Right lobe of liver (tissue), 6 donors: ENCODE measurements around the gene LRMDA. TPM values are rescaled to one million over a fixed set of nuclear protein-coding genes. Genes with fewer than 3 reads are reported as not detected.

Experiments used
- ATAC-seq, 4 donors: fragments of 200-7000 bp; cut with Tn5 transposase; one replicate each; pipeline ENCODE4 v1.9.1; 2020; ENCODE audit warnings: mild to moderate bottlenecking in 4 of 4, moderate library complexity in 4 of 4
- DNase-seq, 3 donors: peaks; one replicate each; pipeline ENCODE4 v3.0.0-alpha.2; 2020
- H3K27ac ChIP-seq, 3 donors: fragments of 200-600 bp; one replicate each; pipeline ENCODE4 v1.8.0; 2022
- H3K27me3 ChIP-seq, 2 donors: fragments of 200-600 bp; one replicate each; pipeline ENCODE4 v1.8.0; 2022
- H3K36me3 ChIP-seq, 4 donors: fragments of 200-600 bp; sonication (generic) in 1 of 4; one replicate each; pipeline versions ENCODE4 v1.5.1 to v1.8.0; 2017 to 2022; ENCODE audit warnings: control low read depth in 1 of 4
- H3K4me1 ChIP-seq, 4 donors: fragments of 200-600 bp; sonication (generic) in 1 of 4; one replicate each; pipeline versions ENCODE4 v1.5.1 to v1.8.0; 2017 to 2022; ENCODE audit warnings: control low read depth in 1 of 4
- H3K4me3 ChIP-seq, 3 donors: fragments of 200-600 bp; one replicate each; pipeline ENCODE4 v1.8.0; 2022
- H3K9me3 ChIP-seq, 4 donors: fragments of 200-600 bp; sonication (generic) in 1 of 4; one replicate each; pipeline versions ENCODE4 v1.5.1 to v1.8.0; 2017 to 2022; ENCODE audit warnings: control low read depth in 1 of 4
- POLR2A ChIP-seq: fragments of 450-650 bp; IDR thresholded peaks from one replicate; pipeline ENCODE4 v1.6.1; 2017; ENCODE audit warnings: antibody characterized with exemption, mild to moderate bottlenecking
- WGBS: methylation state at CpG from one replicate; pipeline ENCODE4 v1.1.6; 2018; ENCODE audit warnings: low coverage, low lambda C conversion rate; ENCODE audit not compliant: insufficient coverage; ENCODE audit errors: missing lambda C conversion rate; 5-methylcytosine and 5-hydroxymethylcytosine counted together
- intact Hi-C, 2 donors: fragments of 100-400 bp; cut with DNase I; formaldehyde crosslinking; loops; one replicate each; pipeline versions ENCODE4 v1.11.2 to v1.14.1; 2022
- total RNA-seq, 6 experiments: library from RNA; depleted of rRNA in 2 of 6; stranded (reverse); fragments of >200 nt in 2 of 6; fragmentation: NEBNext Ultra II Directional in 3 of 6; extraction: Animal tissue kit (Norgen Biotek cat#: 25700) in 3 of 6; gene quantifications; one replicate each; pipeline versions ENCODE4 v1.1.0 to v1.2.4, GENCODE V29; 2016 to 2023
- TF ChIP-seq, protein P1 (sequence below), 4 donors: fragments of 200-600 bp in 3 of 4; fragments of 450-650 bp in 1 of 4; IDR thresholded peaks; one replicate each; pipeline versions ENCODE4 v1.5.1 to v1.8.0; 2016 to 2022; ENCODE audit warnings: antibody characterized with exemption in 4 of 4, mild to moderate bottlenecking in 2 of 4
- donor health status: DM: no; HTN: yes; CAD: no.
- donor health status: DM: no; HTN: no; CAD: no.
- donor health status: DM: no; HTN: no; CAD: no.
- donor health status: DM: no; HTN: yes; CAD: no.
- donor health status: DM: no; HTN: yes; CAD: no.

Gene LRMDA
- total RNA-seq, 6 experiments from 2014 or later: 9.9 to 19.9 (median 16.3) TPM

DNA sequence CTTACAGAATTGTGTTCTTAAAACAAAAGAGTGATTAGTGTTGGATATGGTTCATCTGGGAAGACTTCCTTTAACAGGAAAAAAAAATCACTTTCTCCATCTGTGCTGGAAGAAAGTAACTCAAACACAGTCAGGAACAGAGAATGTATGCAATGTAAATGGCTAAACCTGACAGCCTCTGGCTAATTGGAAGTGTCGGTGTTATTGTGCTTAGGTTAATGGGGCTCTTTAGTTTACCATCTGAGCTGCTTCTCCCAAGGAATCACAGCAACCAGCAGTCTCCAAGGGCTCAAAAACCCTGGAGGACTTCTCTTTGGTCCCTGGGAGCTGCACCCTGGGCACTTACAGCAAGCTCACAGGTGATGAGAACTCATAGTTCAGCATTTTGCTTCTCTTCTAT lies 724.5 kb downstream of the LRMDA start:
- ATAC-seq (no peak), DNase-seq (no peak)
- intact Hi-C loops: no loop called here
- WGBS: 78% methylated on average over 1 of the region's 1 CpG
- TF ChIP-seq, protein P1, sequence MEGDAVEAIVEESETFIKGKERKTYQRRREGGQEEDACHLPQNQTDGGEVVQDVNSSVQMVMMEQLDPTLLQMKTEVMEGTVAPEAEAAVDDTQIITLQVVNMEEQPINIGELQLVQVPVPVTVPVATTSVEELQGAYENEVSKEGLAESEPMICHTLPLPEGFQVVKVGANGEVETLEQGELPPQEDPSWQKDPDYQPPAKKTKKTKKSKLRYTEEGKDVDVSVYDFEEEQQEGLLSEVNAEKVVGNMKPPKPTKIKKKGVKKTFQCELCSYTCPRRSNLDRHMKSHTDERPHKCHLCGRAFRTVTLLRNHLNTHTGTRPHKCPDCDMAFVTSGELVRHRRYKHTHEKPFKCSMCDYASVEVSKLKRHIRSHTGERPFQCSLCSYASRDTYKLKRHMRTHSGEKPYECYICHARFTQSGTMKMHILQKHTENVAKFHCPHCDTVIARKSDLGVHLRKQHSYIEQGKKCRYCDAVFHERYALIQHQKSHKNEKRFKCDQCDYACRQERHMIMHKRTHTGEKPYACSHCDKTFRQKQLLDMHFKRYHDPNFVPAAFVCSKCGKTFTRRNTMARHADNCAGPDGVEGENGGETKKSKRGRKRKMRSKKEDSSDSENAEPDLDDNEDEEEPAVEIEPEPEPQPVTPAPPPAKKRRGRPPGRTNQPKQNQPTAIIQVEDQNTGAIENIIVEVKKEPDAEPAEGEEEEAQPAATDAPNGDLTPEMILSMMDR (IDR thresholded peaks at IDR 0.05): no peak
- Histone ChIP-seq H3K27me3 (no peaks in the 10 kb centered on the region), H3K4me3 (no peak overlapping the region), H3K36me3 (no peaks in the 10 kb centered on the region), H3K27ac (no peak overlapping the region), H3K4me1 (no peaks in the 10 kb centered on the region), H3K9me3 (peaks cover 0 to 6% (median 0%) of the 10 kb centered on the region in 4 donors)

DNA sequence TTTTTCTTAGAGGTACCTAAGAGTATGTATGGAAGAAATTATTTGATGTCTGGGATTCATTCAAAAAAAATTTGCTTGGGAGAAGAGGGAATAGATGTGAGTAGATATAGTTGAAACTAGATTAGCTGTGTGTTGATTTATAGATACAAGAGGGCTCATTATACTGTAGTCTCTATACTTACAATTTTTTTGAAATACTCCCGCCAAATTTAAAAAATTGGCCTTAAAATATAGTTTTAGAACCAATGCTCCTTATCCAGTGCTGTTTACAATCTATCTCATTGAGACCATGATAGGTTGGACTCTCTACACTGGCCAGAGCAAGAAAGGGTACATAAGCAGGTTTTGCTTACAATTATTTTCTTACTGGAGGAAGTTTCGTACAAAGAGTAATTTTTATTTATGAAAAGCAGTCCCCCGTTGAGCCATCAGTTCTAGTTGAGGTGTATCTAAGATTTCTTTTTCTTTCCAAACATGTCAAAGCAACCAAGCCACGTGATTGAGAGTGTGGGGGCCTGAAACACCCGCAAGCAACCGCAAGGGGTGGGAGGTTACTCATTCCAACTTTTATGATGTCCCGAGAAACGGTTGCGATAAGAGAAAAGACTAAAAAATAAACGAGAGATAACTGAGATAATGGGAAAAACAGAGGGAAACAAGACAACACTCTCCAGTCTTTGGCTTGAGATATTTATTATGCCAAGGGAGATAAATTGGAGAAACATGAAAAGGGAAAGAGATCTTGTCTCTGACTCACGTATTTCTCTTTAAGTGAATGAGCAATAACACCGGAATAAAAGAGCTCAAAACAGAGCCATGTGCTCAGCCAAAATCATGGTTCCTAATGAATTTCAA lies 729.2 kb downstream of the LRMDA start:
- TF ChIP-seq, protein P1 (IDR thresholded peaks at IDR 0.05): no peak
- TF ChIP-seq POLR2A: no peak
- Histone ChIP-seq H3K36me3 (no peaks in the 10 kb centered on the region), H3K9me3 (no peaks in the 10 kb centered on the region), H3K4me1 (no peaks in the 10 kb centered on the region), H3K27ac (no peak overlapping the region), H3K4me3 (no peak overlapping the region), H3K27me3 (no peaks in the 10 kb centered on the region)
- intact Hi-C loops: no loop called here
- 68% methylated on average over 12 of the region's 12 CpGs for WGBS
- ATAC-seq: no peak
- DNase-seq: no peak

DNA sequence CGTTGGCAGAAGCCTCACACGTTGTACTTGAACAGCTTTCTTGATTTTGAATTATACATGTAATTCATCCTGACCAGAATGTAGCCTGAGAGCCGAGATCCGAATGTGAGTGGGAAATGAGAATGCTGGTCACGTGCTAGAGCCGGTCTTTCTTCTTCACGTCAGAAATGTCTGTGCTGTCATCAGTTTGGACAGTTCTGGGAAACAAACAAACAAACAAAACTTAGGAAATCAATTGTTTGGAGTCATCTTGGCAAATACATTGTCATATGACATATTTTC lies 729.8 kb downstream of the LRMDA start:
- DNase-seq: no peak
- 77% methylated on average over 7 of the region's 7 CpGs for WGBS
- intact Hi-C loops: no loop called here
- ATAC-seq: no peak
- no peaks in the 10 kb centered on the region for H3K4me1 ChIP-seq
- no peak overlapping the region for H3K4me3 ChIP-seq
- H3K27me3 ChIP-seq: no peaks in the 10 kb centered on the region
- H3K9me3 ChIP-seq: no peaks in the 10 kb centered on the region
- no peaks in the 10 kb centered on the region for H3K36me3 ChIP-seq
- TF ChIP-seq, protein P1 (IDR thresholded peaks at IDR 0.05): no peak
- TF ChIP-seq POLR2A: no peak
- H3K27ac ChIP-seq: no peak overlapping the region

DNA sequence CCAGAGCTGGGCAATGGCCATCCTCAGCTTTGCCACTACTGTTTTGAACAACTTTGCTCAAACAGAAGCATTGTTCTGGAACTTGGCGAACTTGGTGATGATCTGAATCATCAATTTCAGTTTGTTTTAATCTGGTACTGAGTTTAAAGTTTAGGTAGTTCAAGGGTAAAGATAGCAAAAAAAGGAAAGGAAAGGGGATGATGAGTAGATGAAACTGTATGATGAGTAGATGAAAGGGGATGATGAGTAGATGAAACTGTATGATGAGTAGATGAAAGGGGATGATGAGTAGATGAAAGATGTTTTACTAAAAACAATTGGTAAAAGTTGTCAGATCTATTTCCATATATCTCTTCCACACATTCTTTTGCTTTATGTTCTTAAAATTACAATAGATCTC lies 737.0 kb downstream of the LRMDA start:
- TF ChIP-seq, protein P1 (IDR thresholded peaks at IDR 0.05): no peak
- no peak for TF ChIP-seq POLR2A
- ATAC-seq (no peak), DNase-seq (no peak)
- H3K27me3 ChIP-seq: no peaks in the 10 kb centered on the region
- H3K27ac ChIP-seq: no peak overlapping the region
- intact Hi-C loops: no loop called here
- no peaks in the 10 kb centered on the region for H3K9me3 ChIP-seq
- 100% methylated on average over 1 of the region's 1 CpG for WGBS
- H3K4me3 ChIP-seq: no peak overlapping the region
- no peaks in the 10 kb centered on the region for H3K36me3 ChIP-seq
- H3K4me1 ChIP-seq: no peaks in the 10 kb centered on the region
